ENCODE data around the gene NRAP. TPM values are rescaled to one million over a fixed set of nuclear protein-coding genes. Genes with fewer than 3 reads are reported as not detected.

NRAP gene
- total RNA-seq, 1 donor from 2014 or later = not detected

GRCh38 chr10:113709221-113709838, 45.5 kb upstream of the NRAP start:
- Mint-ChIP-seq H3K4me3 (ENCODE audit: unreplicated experiment) (no peak overlapping the region), H3K9me3 (ENCODE audit: unreplicated experiment) (no peaks in the 10 kb centered on the region), H3K27ac (ENCODE audit: unreplicated experiment) (no peak overlapping the region), H3K27me3 (ENCODE audit: unreplicated experiment) (no peaks in the 10 kb centered on the region), H3K36me3 (ENCODE audit: low read depth, unreplicated experiment) (no peaks in the 10 kb centered on the region), H3K4me1 (ENCODE audit: unreplicated experiment) (peaks cover 32% of the 10 kb centered on the region)
- no peak for DNase-seq (ENCODE audit: low spot score)
- no peak for TF ChIP-seq CTCF (IDR thresholded peaks at IDR 0.05; ENCODE audit: unreplicated experiment)

GRCh38 chr10:113708640-113709039, 44.8 kb upstream of the NRAP start:
- Mint-ChIP-seq H3K4me1 (ENCODE audit: unreplicated experiment) (peaks cover 32% of the 10 kb centered on the region), H3K36me3 (ENCODE audit: low read depth, unreplicated experiment) (no peaks in the 10 kb centered on the region), H3K4me3 (ENCODE audit: unreplicated experiment) (no peak overlapping the region), H3K27ac (ENCODE audit: unreplicated experiment) (peak overlapping the region; percentile 79), H3K27me3 (ENCODE audit: unreplicated experiment) (no peaks in the 10 kb centered on the region), H3K9me3 (ENCODE audit: unreplicated experiment) (no peaks in the 10 kb centered on the region)
- no peak for TF ChIP-seq CTCF (IDR thresholded peaks at IDR 0.05; ENCODE audit: unreplicated experiment)
- no peak for DNase-seq (ENCODE audit: low spot score)

GRCh38 chr10:113706623-113707022, 42.8 kb upstream of the NRAP start:
- DNase-seq (ENCODE audit: low spot score) = no peak
- H3K27ac Mint-ChIP-seq (ENCODE audit: unreplicated experiment) = no peak overlapping the region
- H3K36me3 Mint-ChIP-seq (ENCODE audit: low read depth, unreplicated experiment) = no peaks in the 10 kb centered on the region
- no peak overlapping the region for H3K4me3 Mint-ChIP-seq (ENCODE audit: unreplicated experiment)
- H3K27me3 Mint-ChIP-seq (ENCODE audit: unreplicated experiment) = no peaks in the 10 kb centered on the region
- no peak for TF ChIP-seq CTCF (IDR thresholded peaks at IDR 0.05; ENCODE audit: unreplicated experiment)
- no peaks in the 10 kb centered on the region for H3K9me3 Mint-ChIP-seq (ENCODE audit: unreplicated experiment)
- H3K4me1 Mint-ChIP-seq (ENCODE audit: unreplicated experiment) = peaks cover 32% of the 10 kb centered on the region

DNA sequence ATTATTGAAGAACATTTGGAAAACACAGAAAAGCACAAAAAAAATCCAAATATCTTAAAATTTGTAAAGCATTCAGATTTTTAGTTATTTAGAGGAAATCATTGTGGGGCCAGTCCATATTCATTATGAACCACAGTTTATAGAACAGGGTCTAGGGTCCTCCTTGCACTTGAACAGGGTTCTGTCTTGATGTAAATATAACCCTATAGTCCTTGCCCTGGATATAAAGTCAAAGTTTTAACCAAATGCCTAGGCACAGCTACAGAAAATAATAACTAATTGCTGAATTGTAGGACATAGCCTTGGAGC, 41.5 kb upstream of the NRAP start:
- no peak for TF ChIP-seq CTCF (IDR thresholded peaks at IDR 0.05; ENCODE audit: unreplicated experiment)
- no peaks in the 10 kb centered on the region for H3K36me3 Mint-ChIP-seq (ENCODE audit: low read depth, unreplicated experiment)
- no peak overlapping the region for H3K27ac Mint-ChIP-seq (ENCODE audit: unreplicated experiment)
- H3K4me1 Mint-ChIP-seq (ENCODE audit: unreplicated experiment) = peaks cover 21% of the 10 kb centered on the region
- no peaks in the 10 kb centered on the region for H3K27me3 Mint-ChIP-seq (ENCODE audit: unreplicated experiment)
- H3K4me3 Mint-ChIP-seq (ENCODE audit: unreplicated experiment) = no peak overlapping the region
- no peak for DNase-seq (ENCODE audit: low spot score)
- no peaks in the 10 kb centered on the region for H3K9me3 Mint-ChIP-seq (ENCODE audit: unreplicated experiment)

GRCh38 chr10:113704637-113705343, 40.9 kb upstream of the NRAP start:
- Mint-ChIP-seq H3K4me3 (ENCODE audit: unreplicated experiment) (no peak overlapping the region), H3K4me1 (ENCODE audit: unreplicated experiment) (peaks cover 16% of the 10 kb centered on the region), H3K9me3 (ENCODE audit: unreplicated experiment) (no peaks in the 10 kb centered on the region), H3K27ac (ENCODE audit: unreplicated experiment) (no peak overlapping the region), H3K27me3 (ENCODE audit: unreplicated experiment) (no peaks in the 10 kb centered on the region), H3K36me3 (ENCODE audit: low read depth, unreplicated experiment) (no peaks in the 10 kb centered on the region)
- peak; percentile 56 for DNase-seq (ENCODE audit: low spot score)
- TF ChIP-seq CTCF (IDR thresholded peaks at IDR 0.05; ENCODE audit: unreplicated experiment) = peak; percentile 71
